Suppressor macrophage treated with lipopolysaccharide for 1 hour (primary cell): ENCODE data around the gene COL27A1.
"Not testable (repeated sequence)": the region's sequence is repeated elsewhere in the genome, so short reads cannot be mapped to it uniquely, and the experiment has no call there.

Experiments
- DNase-seq, 3 donors: peaks; one replicate each; pipeline ENCODE4 v3.0.0-alpha.2; 2020 to 2022

Gene COL27A1

DNA sequence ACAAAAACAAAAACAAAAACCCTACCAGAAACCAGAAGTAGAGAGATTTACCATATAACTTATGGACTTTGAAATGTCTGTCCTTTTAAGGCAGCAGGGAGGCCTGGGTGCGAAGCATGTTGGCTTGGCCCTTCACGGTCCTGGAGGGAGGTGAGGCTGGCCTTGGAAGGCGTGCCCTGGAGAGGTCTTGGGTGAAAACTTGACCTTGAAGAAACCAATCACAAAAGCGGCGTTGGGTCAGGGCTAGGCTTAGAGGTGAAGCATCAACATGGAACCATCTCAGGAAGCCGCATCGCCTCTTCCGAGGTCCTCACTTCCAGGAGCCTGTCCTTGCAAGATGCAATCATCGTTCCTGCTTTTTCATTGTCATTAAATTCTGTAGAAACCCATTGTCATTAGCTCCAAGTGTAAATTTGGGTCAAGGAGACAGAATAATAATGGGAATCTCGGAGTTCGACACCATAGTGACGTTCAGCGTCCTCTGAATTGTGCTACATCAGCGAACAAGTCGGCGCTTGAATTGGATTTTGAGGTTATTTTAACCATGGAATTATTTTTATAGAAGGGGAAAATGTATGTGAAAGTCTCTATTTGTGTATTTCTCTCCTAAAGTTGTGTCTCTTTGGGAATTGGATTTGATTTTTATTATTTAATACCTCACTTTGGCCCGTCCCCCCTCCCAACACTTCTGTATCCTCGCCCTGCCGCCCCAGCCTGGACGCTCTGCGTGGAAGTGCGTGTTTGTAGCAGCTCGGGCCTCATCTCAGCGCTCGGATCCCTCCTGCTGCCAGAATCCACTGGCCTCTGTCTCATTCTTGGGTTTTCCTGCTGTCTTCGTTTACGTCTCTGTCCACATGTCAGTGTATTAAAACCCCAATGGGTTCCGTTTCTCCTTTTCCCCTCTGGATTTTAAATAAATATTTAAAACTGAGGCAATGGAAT, 156.5 kb downstream of the COL27A1 start:
- DNase-seq: no peak

DNA sequence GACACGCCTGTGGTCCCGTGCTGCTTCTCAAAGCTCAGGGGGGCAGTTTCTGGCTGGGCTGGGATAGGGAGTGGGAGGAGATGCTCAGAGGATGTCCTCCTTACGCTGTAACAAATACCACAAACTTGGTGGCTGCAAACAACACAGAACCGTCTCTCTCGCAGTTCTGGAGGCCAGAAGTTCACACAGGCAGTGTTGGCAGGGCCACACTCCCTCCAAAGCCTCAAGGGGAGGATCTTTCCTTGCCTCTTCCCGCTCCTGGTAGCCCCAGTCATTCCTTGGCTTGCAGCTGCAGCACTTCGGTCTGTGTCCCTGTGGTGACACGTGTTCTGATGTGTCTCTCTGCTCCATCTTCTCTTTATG, 157.2 kb downstream of the COL27A1 start:
- DNase-seq: no peak

DNA sequence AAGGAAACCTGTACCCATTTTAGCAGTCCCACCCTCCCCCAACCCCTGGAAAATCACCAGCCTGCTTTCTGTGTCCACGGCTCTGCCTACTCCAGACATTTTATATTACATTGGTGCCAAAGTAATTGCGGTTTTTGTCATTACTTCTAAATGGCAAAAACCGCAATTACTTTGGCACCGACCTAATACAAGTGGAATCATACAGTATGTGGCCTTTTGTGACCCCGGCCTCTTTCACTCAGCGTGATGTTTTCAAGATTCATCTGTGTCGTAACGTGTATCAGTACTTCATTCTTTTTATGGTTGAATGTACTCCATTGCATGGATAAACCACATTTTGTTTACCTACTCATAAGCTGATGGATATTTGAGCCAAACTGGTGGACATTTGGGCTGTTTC, 157.8 kb downstream of the COL27A1 start:
- no peak for DNase-seq

DNA sequence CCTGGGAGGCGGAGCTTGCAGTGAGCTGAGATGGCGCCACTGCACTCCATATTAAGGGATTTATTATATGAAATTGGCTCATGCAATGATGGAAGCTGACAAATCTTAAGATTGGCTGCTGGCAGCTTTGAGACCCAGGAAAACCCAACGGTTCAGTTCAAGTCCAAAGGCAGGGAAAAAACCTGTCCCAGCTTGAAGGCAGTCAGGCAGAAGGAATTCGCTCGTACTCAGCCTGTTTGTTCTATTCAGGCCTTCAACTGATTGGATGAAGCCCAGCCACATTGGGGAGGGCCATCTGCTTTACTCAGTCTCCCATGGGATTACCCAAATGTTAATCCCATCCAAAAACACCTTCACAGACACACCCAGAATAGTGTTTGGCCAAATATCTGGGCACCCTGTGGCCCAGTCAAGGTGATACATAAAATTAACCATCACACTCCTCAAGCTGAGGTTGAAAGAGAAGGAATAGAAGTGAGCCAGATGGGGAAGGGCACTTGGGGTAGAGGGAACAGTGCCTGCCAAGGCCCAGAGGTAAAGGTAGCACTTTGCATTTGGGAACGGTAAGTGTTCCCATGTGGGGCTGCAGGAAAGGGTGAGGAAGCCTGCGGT, 159.0 kb downstream of the COL27A1 start:
- no peak for DNase-seq

DNA sequence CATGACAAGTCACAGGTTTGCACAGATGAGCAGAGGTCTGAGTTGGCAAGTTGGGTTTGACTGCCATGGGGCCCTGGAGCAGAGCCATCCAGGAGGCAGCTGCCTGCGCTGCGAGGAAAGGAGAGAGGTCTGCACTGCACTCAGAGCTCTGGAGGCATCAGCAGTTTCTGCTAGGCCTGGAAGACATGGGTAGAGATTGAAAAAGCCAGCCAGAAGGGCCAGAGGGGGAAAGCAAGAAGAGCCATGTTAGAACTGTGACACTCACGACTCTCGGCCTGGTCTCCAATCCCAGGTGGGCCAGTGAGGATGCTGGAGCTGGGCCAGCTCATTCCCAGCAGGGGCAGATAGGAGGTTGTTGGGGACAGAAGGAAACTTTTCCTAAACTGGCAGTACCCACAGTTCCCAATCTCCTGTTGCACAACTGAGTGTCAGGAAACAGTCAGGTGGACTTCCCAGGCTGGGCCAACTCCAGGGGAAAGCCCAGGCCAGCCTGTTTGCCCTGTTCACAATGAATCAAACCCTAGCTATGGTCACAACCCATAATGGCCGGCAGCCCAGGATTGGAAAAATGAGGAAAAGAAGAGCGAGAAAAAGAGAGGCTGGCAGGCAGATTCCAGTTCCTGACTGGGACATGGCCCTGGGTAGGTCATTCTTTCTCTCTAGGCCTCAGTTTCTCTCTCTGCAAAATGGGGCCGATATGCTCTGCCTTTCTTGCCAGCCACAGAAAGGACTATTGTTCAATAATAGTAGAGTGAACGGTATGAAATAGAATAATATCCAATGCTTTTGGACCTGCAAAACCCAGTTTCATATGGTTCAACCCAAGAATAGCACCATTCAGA, 159.8 kb downstream of the COL27A1 start:
- peak; percentile 70 to 75 (median 73) for DNase-seq

DNA sequence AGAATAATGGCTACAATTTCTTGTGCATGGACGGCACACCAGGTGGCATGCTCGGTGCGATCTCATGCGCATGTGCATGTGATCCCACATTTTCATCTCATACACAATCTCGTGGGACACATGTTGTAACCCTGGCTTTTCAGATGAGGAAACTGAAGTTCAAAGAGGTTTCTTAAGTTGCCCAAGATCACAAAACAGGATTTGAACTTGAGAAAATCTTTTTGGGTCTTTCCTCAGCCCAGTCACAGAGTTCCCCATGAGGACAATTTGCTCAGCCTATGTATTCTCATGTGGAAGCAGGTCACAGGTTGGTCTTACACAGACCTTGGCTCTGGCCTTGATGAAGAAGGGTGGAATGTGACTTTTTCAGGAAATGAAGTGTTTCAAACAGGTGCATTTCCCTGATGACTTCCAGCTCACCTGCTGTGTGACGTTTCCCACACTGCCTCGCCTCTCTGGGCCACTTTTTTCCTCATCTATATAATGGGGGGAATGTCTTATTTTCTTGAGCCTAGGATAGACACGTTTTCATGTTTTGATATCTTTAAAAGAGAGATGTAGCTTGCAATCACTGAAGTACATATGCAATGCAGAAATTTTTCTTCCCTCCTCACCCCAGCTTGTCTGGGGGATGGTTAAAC, 160.5 kb downstream of the COL27A1 start:
- DNase-seq: peak; percentile 83 to 93 (median 91)

DNA sequence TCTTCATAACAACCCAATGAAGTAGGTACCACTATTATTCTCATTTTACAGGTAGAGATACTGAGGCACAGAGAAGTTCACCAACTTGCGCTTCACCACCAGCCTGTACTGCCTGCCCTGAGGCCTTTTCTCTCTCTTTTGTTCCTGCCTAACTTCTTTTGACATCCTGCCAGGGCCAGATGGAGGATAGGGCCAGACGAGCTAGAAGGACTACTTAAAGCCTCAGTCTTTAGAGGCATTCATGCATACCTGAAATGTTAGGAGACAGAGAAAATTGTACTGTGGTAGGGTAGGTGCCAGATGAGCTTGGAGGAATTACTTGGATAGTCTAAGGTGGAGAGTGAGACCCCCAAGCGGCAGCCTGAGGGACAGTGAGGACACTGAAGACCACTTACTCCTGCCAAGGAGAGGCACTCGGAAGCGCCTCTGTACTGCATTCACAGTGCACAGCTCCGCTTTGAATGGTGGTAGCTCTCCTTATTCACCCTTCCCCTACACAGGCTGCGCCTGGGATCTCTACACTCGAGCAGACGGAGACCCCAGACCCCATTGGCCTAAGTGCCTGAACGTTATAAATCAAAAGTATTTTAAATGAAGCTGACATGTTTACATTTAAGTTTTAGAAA, 161.4 kb downstream of the COL27A1 start:
- DNase-seq: no peak

DNA sequence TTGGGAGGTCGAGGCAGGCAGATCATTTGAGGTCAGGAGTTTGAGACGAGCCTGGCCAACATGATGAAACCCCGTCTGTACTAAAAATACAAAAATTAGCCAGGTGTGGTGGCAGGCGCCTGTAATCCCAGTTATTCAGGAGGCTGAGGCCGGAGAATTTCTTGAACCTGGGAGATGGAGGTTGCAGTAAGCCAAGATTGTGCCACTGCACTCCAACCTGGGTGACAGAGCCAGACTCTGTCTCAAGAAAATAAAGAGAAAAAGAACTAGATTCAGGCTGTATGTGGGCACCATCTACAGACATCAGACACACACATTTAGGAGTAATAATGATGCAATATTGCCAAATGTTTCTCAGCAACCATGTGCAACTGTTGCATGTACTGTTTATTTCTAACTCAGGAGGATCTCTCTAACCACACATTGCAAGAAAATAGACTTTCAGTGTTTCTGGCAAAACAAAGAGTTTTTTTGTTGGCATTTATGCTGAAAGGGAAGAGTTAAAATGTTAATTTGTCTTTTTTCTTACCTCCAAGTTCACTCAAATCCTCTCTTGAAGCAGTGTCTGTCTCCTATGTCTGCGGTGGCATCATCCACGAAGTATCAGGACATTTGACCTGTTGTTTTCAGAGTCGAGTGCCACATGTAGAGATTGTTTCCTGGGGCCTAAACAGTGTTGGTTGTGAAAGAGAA, 162.5 kb downstream of the COL27A1 start:
- DNase-seq: peak; percentile 45 to 75 (median 70)

DNA sequence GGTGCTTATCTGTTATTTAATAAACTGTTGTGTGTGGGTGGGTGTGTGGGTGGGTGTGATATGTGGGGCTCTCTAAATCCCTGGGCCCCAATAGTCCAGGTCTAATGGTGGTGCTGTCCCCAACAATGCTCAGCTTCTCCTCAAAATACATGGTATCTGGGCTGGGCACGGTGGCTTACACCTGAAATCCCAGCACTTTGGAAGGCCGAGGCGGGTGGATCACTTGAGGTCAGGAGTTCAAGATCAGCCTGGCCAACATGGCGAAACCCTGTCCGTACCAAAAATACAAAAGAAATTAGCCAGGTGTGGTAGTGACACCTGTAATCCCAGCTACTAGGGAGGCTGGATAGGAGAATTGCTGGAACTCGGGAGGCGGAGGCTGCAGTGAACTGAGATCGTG, 163.1 kb downstream of the COL27A1 start:
- no peak for DNase-seq

DNA sequence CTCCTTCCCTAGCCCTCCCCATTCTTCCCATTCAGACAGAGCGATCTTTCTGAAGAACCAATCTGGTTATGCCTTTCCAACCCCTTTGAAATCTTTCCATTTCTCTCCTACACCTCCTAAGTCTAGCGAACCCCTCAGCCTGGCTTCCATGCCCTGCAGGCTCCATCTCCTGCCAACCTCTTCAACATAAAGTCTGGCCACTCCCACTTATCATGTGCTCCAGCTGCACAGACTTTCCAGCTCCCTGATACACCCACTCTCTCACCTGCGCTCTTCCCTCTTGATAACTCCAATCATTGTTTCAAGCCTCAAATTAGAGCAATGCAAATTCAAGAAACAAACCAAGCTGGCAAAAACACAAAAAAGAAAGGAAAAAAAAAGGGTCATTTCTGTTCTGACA, 163.8 kb downstream of the COL27A1 start:
- DNase-seq: no peak

DNA sequence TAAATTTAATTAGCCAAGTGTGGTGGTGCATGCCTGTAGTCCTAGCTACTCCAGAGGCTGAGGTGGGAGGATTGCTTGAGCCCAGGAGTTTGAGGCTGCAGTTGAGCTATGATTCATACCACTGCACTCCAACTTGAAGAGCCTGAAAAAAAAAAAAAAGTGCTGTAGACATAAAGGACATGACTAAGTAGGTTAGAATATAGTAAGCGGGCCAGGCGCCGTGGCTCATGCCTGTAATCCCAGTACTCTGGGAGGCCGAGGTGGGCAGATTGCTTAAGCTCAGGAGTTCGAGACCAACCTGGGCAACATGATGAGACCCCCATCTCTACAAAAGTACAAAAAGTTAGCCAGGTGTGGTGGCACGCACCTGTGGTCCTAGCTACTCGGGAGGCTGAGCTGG, 165.4 kb downstream of the COL27A1 start:
- peak in 1 of 3 donors; percentile 43 for DNase-seq

DNA sequence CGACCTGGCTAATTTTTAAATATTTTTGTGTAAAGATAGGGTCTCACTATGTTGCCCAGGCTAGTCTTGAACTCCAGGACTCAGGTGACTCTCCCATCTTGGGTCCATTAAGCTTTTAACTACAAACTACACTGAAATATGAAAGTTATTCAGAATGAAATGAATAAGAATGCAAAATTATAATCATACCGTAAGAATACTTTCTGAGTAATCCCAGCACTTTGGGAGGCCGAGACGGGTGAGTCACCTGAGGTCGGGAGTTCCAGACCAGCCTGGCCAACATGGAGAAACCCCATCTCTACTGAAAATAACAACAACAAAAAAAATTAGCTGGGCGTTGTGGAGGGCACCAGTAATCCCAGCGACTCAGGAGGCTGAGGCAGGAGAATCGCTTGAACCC, 166.4 kb downstream of the COL27A1 start:
- DNase-seq: peak; percentile 29 to 36 (median 31)

DNA sequence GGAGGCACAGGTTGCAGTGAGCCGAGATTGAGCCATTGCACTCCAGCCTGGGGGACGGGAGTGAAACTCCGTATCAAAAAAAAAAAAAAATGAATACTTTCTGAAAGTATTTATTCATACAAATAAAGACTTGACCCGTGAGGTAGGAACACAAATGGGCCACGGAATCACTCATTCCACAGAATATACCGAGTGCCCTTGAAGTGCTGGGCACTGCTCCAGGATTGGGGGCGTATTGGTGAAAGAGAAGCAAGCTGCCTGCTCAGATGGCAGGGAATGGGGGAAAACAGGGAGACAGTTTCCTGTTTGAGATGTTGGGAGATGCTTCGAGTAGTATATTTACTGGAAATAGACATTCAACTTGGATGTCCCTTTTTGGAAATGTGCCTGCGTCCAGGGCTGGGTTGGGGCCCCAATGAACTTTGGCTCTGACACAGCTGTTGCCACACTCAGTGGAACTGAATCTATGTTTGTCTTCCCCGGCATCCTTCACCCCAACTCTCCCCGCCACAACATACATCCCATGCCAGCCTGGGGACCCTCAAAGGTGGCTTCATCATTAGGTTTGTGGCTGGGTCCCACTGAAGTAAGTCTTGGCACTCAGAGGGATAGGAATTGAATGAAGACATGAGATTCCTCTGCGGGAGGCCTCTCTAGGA, 167.0 kb downstream of the COL27A1 start:
- DNase-seq: not testable (repeated sequence)

DNA sequence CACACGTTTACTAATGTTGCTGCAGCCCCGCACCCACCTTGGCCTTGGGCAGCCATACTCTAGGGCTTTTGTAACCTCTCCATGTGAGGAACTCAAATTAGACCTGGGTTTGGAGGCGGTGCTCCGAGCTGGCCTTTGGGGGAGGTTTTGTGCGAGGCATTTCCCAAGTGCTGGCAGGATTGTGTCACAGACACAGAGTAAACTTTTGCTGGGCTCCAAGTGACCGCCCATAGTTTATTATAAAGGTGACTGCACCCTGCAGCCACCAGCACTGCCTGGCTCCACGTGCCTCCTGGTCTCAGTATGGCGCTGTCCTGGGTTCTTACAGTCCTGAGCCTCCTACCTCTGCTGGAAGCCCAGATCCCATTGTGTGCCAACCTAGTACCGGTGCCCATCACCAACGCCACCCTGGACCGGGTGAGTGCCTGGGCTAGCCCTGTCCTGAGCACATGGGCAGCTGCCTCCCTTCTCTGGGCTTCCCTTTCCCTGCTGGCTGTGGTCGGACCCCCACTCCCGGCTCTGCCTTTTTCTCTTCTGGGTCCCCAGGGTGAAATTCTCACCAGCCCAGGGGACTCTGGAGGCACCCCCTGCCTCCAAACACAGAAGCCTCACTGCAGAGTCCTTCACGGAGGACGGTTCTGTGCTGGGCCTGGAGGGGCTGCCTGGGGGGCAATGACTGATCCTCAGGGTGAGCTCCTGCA, 167.6 kb downstream of the COL27A1 start, which contains the start of gene ORM1:
ORM1 (plus strand) TSS at position 268 of the 701 bp plus-strand sequence; CDS start at position 304, 36 bp downstream.
- DNase-seq: not testable (repeated sequence)

DNA sequence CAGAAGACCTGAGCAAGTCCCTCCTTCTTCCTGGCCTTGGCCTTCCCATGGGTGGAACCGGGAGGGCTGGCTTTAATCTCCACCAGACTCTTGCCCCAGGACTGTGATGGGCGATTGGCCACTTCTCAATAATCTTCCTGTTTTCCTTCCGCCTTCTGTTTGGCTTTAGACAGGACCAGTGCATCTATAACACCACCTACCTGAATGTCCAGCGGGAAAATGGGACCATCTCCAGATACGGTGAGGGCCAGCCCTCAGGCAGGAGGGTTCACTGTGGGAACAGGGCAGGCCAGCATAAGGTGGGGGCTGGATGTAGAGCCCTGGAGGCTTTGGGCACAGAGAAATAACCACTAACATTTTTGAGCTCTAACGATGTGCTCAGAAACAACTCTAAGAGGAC, 168.5 kb downstream of the COL27A1 start:
- DNase-seq: not testable (repeated sequence)

DNA sequence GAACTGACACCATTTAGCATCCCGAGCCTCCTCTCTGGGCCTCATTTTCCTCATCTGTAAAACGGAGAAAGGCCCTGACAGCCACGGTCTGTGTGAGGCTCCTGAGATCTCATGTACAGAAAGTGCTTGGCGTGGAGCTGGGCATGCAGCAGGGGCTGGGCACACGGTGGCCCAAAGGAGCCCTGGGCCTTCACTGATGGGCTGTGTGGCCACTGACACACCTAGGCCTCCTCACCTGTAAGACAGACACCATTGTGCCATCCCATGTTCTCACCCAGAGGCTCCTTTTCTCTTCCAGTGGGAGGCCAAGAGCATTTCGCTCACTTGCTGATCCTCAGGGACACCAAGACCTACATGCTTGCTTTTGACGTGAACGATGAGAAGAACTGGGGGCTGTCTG, 169.2 kb downstream of the COL27A1 start:
- DNase-seq: no peak

DNA sequence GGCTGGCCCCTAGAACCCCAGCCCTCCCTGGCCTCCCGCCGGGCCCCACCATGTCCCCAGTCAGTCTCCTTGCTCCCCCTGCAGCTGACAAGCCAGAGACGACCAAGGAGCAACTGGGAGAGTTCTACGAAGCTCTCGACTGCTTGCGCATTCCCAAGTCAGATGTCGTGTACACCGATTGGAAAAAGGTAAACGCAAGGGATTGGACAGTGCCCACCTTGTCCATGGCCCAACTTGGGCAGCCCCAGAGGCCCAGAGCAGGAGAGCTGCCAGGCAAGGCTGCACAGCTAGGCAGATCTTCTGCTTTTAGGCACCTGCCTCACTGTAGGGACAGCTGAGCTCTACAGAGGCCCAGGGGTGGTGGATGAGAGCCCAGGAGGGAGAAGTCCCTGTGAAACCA, 169.6 kb downstream of the COL27A1 start:
- DNase-seq: not testable (repeated sequence)

DNA sequence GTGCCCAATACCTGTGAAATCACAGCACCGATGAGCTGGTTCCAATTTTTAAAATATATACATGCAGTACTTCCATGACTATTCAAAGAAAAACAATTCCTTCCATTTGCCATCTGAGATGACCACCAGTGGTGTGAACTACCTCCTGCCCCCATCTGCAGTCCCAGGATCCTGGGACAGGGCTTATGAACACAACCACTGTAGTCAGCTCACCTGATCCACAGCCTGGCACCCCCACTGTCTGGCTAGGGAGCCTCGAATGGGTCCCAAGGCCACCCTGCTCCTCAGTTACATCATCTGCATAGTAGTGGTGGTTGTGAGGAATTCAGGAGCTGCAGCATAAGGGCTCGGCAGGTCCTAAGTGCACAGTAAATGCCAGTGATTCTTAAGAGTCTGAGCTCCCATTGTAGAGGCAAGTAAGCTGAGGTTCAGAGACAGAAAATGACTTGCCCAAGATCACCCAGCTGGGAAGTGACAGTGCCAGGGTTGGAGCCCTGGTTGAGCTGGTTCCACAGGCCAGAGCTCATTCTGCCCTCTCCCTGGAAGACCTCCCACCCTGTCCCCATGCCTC, 170.4 kb downstream of the COL27A1 start:
- DNase-seq: not testable (repeated sequence)

DNA sequence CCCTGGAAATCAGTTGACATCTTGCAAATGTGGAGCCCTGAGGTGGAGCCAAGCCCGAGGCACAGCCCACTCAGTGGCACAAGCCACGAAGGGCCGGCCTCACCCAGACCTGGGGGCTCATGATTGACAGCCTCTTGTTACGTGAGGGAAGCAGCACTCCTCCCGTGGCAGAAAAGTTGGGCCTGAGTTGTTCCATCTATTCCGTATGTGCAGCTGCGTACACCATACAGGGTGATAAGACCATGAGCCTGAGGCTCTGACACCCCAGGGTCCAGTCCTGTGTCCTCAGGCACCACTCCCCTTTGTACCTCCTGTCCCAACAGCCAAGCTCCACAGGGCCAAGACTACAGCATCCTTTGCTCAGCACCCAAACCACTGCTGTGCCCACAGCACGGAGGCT, 172.4 kb downstream of the COL27A1 start:
- no peak for DNase-seq

DNA sequence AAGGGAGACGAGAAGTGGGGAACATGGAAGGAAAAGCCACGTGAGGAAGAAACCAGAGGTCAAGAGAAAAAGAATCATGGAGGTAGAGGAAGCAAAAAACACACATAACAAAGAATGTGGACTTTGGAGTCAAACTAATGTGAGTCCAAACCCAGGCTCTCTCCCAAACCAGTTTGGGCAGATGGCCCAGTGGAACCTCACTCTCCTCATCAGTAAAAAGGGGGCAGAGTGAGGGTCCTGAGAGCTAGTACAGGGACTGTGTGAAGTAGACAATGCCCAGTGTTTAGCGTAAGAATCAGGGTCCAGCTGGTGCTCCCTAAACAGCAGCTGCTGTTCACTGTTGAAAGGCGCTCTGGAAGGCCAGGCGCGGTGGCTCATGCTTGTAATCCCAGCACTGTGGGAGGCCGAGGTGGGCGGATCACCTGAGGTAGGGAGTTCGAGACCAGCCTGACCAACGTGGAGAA, 173.1 kb downstream of the COL27A1 start:
- DNase-seq: not testable (repeated sequence)
